A549 (cell line): ENCODE data around the gene TMCO4. TPM values are rescaled to one million over a fixed set of nuclear protein-coding genes. Genes with fewer than 3 reads are reported as not detected.

ENCODE experiments used
- ATAC-seq, 2 experiments: fragments of 200-7000 bp in 1 of 2; fragments of >200 bp in 1 of 2; cut with Nextera tagmentation in 1 of 2; cut with Tn5 transposase in 1 of 2; 3 replicates each; pipeline versions ENCODE4 v1.8.0 to v1.9.1; 2018 to 2020; ENCODE audit warnings: mild to moderate bottlenecking in 1 of 2, moderate library complexity in 1 of 2
- CTCF ChIA-PET: fragments of 300-600 bp; sonication (Branson Sonifier 250); formaldehyde crosslinking; extraction: SDS; loops from one replicate; lab custom pipeline; 2021; ENCODE audit warnings: antibody characterized with exemption, inconsistent platforms; lab: Yijun Ruan, JAX
- POLR2A ChIA-PET: fragments of 350-600 bp; formaldehyde crosslinking; extraction: SDS; loops from one replicate; lab custom pipeline; 2021; ENCODE audit warnings: antibody characterized with exemption, inconsistent platforms; lab: Yijun Ruan, JAX
- DNase-seq, 2 experiments: peaks; one replicate each; pipeline versions ENCODE4 v3.0.0 to v3.0.0-alpha.2; 2011 to 2016; ENCODE audit warnings: low read depth in 1 of 2, low spot score in 1 of 2
- FAIRE-seq: peaks from 2 replicates; lab custom pipeline; 2011; peaks lifted over from hg19 to GRCh38; lab: Jason Lieb, UNC
- H3K27ac ChIP-seq, 2 experiments: fragments of >200 bp; sonication (Bioruptor Twin); formaldehyde crosslinking; 3 replicates each; pipeline ENCODE4 v1.5.1; 2016 to 2017
- H3K4me1 ChIP-seq: fragments of >200 bp; sonication (Bioruptor Twin); formaldehyde crosslinking; 3 replicates; pipeline ENCODE4 v1.6.1; 2016
- H3K4me2 ChIP-seq: fragments of >200 bp; sonication (Bioruptor Twin); formaldehyde crosslinking; 3 replicates; pipeline ENCODE4 v1.6.1; 2016
- H3K4me3 ChIP-seq: fragments of >200 bp; sonication (Bioruptor Twin); formaldehyde crosslinking; 3 replicates; pipeline ENCODE4 v1.5.1; 2016
- H3K9me3 ChIP-seq: fragments of >200 bp; sonication (Bioruptor Twin); formaldehyde crosslinking; 3 replicates; pipeline ENCODE4 v1.6.1; 2016
- BHLHE40 ChIP-seq: IDR thresholded peaks from 2 replicates; pipeline ENCODE4 v1.6.1; 2012; ENCODE audit warnings: low read depth, low read length, inconsistent platforms
- CBX8 ChIP-seq: fragments of 200-600 bp; sonication (generic); IDR thresholded peaks from 2 replicates; pipeline ENCODE4 v1.6.1; 2016
- CEBPB ChIP-seq, 2 experiments: fragments of >200 bp in 1 of 2; sonication (Bioruptor Twin) in 1 of 2; formaldehyde crosslinking in 1 of 2; IDR thresholded peaks; 2 replicates each; pipeline ENCODE4 v1.6.1; 2012 to 2016
- CHD2 ChIP-seq: fragments of 150-350 bp; IDR thresholded peaks from 2 replicates; pipeline ENCODE4 v1.6.1; 2014; ENCODE audit warnings: low read length; ENCODE audit not compliant: partially characterized antibody
- CHD4 ChIP-seq: fragments of 200-600 bp; sonication (generic); IDR thresholded peaks from 2 replicates; pipeline ENCODE4 v1.6.1; 2016; ENCODE audit warnings: antibody characterized with exemption, mild to moderate bottlenecking, borderline replicate concordance
- EHMT2 ChIP-seq: fragments of 200-600 bp; sonication (generic); IDR thresholded peaks from 2 replicates; pipeline ENCODE4 v1.6.1; 2016; ENCODE audit warnings: antibody characterized with exemption, low read depth, mild to moderate bottlenecking, moderate library complexity
- GATA3 ChIP-seq: IDR thresholded peaks from 2 replicates; pipeline ENCODE4 v1.6.1; 2012; ENCODE audit warnings: borderline replicate concordance
- HOXB13 ChIP-seq: fragments of 250-450 bp; sonication (Bioruptor Pico); IDR thresholded peaks from 2 replicates; pipeline ENCODE4 v1.5.0; 2020; ENCODE audit warnings: low read depth, mild to moderate bottlenecking, moderate library complexity
- MAZ ChIP-seq: fragments of 150-350 bp; IDR thresholded peaks from 2 replicates; pipeline ENCODE4 v1.6.1; 2014; ENCODE audit warnings: antibody characterized with exemption, low read depth, low read length, borderline replicate concordance
- PHF8 ChIP-seq: fragments of 200-600 bp; sonication (generic); IDR thresholded peaks from 2 replicates; pipeline ENCODE4 v1.6.1; 2016; ENCODE audit warnings: low read depth, mild to moderate bottlenecking, antibody characterized with exemption, moderate library complexity, borderline replicate concordance
- RARB ChIP-seq: fragments of 250-450 bp; sonication (Bioruptor Pico); IDR thresholded peaks from 2 replicates; pipeline ENCODE4 v1.8.0; 2021; ENCODE audit warnings: mild to moderate bottlenecking, moderate library complexity
- RFX5 ChIP-seq: fragments of 450-650 bp; IDR thresholded peaks from 2 replicates; pipeline ENCODE4 v1.7.1; 2014; ENCODE audit warnings: antibody characterized with exemption, mild to moderate bottlenecking, moderate library complexity
- RNF2 ChIP-seq: fragments of 200-600 bp; sonication (generic); IDR thresholded peaks from 2 replicates; pipeline ENCODE4 v1.6.1; 2016; ENCODE audit warnings: low read depth, mild to moderate bottlenecking, antibody characterized with exemption, moderate library complexity, borderline replicate concordance
- SMC3 ChIP-seq: fragments of >200 bp; sonication (Bioruptor Twin); formaldehyde crosslinking; IDR thresholded peaks from 3 replicates; pipeline ENCODE4 v1.6.1; 2018; ENCODE audit warnings: inconsistent platforms
- ZSCAN20 ChIP-seq: fragments of 250-450 bp; sonication (Bioruptor Pico); IDR thresholded peaks from 2 replicates; pipeline ENCODE4 v1.8.0; 2022; ENCODE audit warnings: mild to moderate bottlenecking, moderate library complexity
- WGBS: methylation state at CpG from one replicate; pipeline ENCODE4 v1.1.6; 2017; ENCODE audit errors: missing lambda C conversion rate; 5-methylcytosine and 5-hydroxymethylcytosine counted together
- polyA plus RNA-seq, 4 experiments: library from polyadenylated mRNA; depleted of rRNA in 3 of 4; stranded (reverse); fragments of >200 nt; fragmentation: RNase III in 1 of 4; extraction: RNeasy Plus Mini Kit Qiagen cat#74134 plus additional on column Dnase treatment in 1 of 4; gene quantifications; 2 replicates in 3 of 4; 3 replicates in 1 of 4; pipeline ENCODE4 v1.2.3, GENCODE V29; 2011 to 2017
- TF ChIP-seq, protein P1 (sequence below): fragments of 450-650 bp; IDR thresholded peaks from 2 replicates; pipeline ENCODE4 v1.6.1; 2014; ENCODE audit warnings: antibody characterized with exemption
- TF ChIP-seq, protein P2 (sequence below): IDR thresholded peaks from 2 replicates; pipeline ENCODE4 v1.6.1; 2012
- TF ChIP-seq, protein P3 (sequence below): fragments of 250-450 bp; sonication (Bioruptor Pico); IDR thresholded peaks from 2 replicates; pipeline ENCODE4 v1.5.0; 2021; ENCODE audit warnings: mild to moderate bottlenecking, moderate library complexity, borderline replicate concordance
- TF ChIP-seq, protein P4 (sequence below): IDR thresholded peaks from 2 replicates; pipeline ENCODE4 v1.6.1; 2012
- TF ChIP-seq, protein P5 (sequence below): fragments of 200-600 bp; sonication (generic); IDR thresholded peaks from 2 replicates; pipeline ENCODE4 v1.6.1; 2016; ENCODE audit warnings: antibody characterized with exemption, mild to moderate bottlenecking, moderate library complexity

Gene TMCO4
- polyA plus RNA-seq, 2 of the 4 experiments (the other 2 are of a cell fraction): 4.0 to 4.6 TPM

DNA sequence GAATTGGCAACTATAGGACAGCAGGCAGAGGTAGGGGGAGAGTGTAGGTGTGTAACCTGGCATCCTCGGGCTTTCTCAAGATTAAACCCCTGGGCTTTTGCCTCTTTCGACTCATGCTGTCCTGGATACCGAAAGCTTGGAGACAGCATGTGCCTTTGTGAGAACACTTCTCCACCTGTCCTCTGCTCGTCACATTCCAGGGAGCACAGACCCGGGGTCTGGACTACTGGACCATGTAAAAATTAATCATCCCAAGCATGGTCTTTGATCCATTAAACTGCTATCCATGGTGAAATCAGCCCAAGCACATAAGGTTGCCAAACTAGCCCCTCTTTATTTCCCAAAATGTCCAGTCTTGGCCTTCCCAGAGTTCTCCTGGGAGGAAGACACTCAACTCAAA lies 24.3 kb upstream of the TMCO4 start:
- no peak for DNase-seq
- CTCF ChIA-PET: no interaction called here
- TF ChIP-seq CHD2: no peak
- TF ChIP-seq EHMT2: no peak
- no peak for TF ChIP-seq ZSCAN20 (CRISPR knock-in tag)
- TF ChIP-seq CBX8: no peak
- no peak for TF ChIP-seq SMC3
- TF ChIP-seq, protein P1, sequence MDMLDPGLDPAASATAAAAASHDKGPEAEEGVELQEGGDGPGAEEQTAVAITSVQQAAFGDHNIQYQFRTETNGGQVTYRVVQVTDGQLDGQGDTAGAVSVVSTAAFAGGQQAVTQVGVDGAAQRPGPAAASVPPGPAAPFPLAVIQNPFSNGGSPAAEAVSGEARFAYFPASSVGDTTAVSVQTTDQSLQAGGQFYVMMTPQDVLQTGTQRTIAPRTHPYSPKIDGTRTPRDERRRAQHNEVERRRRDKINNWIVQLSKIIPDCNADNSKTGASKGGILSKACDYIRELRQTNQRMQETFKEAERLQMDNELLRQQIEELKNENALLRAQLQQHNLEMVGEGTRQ: no peak
- TF ChIP-seq, protein P2, sequence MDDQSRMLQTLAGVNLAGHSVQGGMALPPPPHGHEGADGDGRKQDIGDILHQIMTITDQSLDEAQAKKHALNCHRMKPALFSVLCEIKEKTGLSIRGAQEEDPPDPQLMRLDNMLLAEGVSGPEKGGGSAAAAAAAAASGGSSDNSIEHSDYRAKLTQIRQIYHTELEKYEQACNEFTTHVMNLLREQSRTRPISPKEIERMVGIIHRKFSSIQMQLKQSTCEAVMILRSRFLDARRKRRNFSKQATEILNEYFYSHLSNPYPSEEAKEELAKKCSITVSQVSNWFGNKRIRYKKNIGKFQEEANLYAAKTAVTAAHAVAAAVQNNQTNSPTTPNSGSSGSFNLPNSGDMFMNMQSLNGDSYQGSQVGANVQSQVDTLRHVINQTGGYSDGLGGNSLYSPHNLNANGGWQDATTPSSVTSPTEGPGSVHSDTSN: no peak
- no peak for TF ChIP-seq BHLHE40
- no peak for TF ChIP-seq HOXB13 (CRISPR knock-in tag)
- no peak for TF ChIP-seq RFX5
- TF ChIP-seq, all 56 proteins: peak for 0
- FAIRE-seq: no peak
- no peak for ATAC-seq
- Histone ChIP-seq H3K27ac (no peak overlapping the region), H3K4me1 (no peaks in the 10 kb centered on the region), H3K9me3 (no peaks in the 10 kb centered on the region; the same call in 2 of the 3 replicates), H3K4me3 (no peak overlapping the region), H3K4me2 (no peak overlapping the region)
- 61% methylated on average over 5 of the region's 5 CpGs for WGBS
- POLR2A ChIA-PET: no interaction called here

DNA sequence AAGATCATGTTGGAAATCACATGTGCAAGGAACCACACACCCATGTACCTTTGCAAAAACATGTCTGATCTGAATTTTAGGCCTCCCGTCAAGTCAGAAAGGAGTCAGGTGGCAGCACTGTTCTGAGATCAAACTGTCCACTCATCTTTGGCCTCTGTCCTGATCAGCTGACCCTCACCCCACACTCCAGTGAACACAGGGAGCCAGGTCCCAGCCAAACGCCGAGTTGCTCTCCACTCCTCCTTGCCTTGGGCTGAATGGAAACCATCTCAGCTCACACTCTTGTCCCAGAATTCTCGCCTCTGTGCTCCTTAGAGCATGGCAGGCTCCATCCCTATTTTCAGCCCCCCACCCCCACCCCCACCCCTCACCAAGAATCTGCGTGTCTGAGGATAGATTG lies 20.0 kb upstream of the TMCO4 start:
- Histone ChIP-seq H3K9me3 (no peaks in the 10 kb centered on the region), H3K4me1 (no peaks in the 10 kb centered on the region), H3K27ac (no peak overlapping the region), H3K4me3 (no peak overlapping the region), H3K4me2 (no peak overlapping the region)
- 77% methylated on average over 5 of the region's 5 CpGs for WGBS
- ChIA-PET POLR2A (no interaction called here), CTCF (no interaction called here)
- DNase-seq (no peak), ATAC-seq (no peak), FAIRE-seq (no peak)
- TF ChIP-seq, protein P3, sequence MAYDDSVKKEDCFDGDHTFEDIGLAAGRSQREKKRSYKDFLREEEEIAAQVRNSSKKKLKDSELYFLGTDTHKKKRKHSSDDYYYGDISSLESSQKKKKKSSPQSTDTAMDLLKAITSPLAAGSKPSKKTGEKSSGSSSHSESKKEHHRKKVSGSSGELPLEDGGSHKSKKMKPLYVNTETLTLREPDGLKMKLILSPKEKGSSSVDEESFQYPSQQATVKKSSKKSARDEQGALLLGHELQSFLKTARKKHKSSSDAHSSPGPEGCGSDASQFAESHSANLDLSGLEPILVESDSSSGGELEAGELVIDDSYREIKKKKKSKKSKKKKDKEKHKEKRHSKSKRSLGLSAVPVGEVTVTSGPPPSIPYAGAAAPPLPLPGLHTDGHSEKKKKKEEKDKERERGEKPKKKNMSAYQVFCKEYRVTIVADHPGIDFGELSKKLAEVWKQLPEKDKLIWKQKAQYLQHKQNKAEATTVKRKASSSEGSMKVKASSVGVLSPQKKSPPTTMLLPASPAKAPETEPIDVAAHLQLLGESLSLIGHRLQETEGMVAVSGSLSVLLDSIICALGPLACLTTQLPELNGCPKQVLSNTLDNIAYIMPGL: no peak
- no peak for TF ChIP-seq EHMT2
- no peak for TF ChIP-seq PHF8
- TF ChIP-seq RARB (CRISPR knock-in tag): no peak
- TF ChIP-seq CEBPB (IDR thresholded peaks at IDR 0.05): no peak
- TF ChIP-seq, protein P4, sequence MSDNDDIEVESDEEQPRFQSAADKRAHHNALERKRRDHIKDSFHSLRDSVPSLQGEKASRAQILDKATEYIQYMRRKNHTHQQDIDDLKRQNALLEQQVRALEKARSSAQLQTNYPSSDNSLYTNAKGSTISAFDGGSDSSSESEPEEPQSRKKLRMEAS: no peak
- TF ChIP-seq GATA3: no peak
- no peak for TF ChIP-seq MAZ
- TF ChIP-seq, protein P5, sequence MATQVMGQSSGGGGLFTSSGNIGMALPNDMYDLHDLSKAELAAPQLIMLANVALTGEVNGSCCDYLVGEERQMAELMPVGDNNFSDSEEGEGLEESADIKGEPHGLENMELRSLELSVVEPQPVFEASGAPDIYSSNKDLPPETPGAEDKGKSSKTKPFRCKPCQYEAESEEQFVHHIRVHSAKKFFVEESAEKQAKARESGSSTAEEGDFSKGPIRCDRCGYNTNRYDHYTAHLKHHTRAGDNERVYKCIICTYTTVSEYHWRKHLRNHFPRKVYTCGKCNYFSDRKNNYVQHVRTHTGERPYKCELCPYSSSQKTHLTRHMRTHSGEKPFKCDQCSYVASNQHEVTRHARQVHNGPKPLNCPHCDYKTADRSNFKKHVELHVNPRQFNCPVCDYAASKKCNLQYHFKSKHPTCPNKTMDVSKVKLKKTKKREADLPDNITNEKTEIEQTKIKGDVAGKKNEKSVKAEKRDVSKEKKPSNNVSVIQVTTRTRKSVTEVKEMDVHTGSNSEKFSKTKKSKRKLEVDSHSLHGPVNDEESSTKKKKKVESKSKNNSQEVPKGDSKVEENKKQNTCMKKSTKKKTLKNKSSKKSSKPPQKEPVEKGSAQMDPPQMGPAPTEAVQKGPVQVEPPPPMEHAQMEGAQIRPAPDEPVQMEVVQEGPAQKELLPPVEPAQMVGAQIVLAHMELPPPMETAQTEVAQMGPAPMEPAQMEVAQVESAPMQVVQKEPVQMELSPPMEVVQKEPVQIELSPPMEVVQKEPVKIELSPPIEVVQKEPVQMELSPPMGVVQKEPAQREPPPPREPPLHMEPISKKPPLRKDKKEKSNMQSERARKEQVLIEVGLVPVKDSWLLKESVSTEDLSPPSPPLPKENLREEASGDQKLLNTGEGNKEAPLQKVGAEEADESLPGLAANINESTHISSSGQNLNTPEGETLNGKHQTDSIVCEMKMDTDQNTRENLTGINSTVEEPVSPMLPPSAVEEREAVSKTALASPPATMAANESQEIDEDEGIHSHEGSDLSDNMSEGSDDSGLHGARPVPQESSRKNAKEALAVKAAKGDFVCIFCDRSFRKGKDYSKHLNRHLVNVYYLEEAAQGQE: no peak
- TF ChIP-seq RNF2: no peak
- TF ChIP-seq RFX5: no peak
- TF ChIP-seq CHD4: no peak
